Panc1 (cell line): ENCODE measurements around the gene CALCA.

Experiments used
- POLR2AphosphoS5 ChIP-seq: IDR thresholded peaks from 2 replicates; pipeline ENCODE4 v1.6.1; 2012; ENCODE audit warnings: mild to moderate bottlenecking, low read depth, low read length, moderate library complexity
- TF ChIP-seq, protein P1 (sequence below): fragments of 450-650 bp; IDR thresholded peaks from 2 replicates; pipeline ENCODE4 v1.5.1; 2017; ENCODE audit warnings: mild to moderate bottlenecking
- TF ChIP-seq, protein P2 (sequence below), 2 experiments: IDR thresholded peaks; 2 replicates each; pipeline ENCODE4 v1.6.1; 2011 to 2012; ENCODE audit warnings: low read depth in 2 of 2, control low read depth in 1 of 2, low read length in 1 of 2, mild to moderate bottlenecking in 1 of 2, moderate library complexity in 1 of 2; ENCODE audit not compliant: insufficient read depth in 1 of 2

DNA sequence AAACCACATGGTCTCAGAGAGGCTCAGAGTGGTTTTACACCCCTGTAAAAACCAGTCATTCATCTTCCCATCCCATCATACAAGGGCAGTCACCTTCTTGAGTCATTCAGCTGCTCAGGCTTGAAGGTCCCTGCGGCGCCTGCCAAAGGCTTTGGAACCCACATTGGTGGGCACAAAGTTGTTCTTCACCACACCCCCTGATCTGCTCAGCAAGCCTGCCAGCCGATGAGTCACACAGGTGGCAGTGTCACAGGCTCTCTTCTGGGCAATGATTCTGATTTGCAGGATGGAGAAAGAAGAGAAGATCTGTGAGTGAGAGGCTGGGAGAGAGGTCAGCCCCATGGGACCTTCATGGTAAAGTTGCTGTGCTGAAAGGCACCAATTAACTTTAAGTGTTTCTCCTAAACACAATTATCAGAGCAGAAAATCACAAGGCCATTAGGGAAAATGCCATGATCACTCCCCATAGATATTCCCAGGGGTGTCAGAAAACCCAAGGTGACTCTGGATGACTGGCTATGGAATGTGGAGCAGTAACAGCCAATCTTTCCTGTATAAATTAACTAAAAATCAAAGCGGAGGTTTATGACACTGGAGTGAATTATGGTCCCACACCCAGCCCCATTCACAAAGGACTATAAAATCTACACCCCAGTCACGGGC lies 4.4 kb downstream of the CALCA start:
- TF ChIP-seq, protein P1, sequence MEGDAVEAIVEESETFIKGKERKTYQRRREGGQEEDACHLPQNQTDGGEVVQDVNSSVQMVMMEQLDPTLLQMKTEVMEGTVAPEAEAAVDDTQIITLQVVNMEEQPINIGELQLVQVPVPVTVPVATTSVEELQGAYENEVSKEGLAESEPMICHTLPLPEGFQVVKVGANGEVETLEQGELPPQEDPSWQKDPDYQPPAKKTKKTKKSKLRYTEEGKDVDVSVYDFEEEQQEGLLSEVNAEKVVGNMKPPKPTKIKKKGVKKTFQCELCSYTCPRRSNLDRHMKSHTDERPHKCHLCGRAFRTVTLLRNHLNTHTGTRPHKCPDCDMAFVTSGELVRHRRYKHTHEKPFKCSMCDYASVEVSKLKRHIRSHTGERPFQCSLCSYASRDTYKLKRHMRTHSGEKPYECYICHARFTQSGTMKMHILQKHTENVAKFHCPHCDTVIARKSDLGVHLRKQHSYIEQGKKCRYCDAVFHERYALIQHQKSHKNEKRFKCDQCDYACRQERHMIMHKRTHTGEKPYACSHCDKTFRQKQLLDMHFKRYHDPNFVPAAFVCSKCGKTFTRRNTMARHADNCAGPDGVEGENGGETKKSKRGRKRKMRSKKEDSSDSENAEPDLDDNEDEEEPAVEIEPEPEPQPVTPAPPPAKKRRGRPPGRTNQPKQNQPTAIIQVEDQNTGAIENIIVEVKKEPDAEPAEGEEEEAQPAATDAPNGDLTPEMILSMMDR, result no peak
- TF ChIP-seq, protein P2, sequence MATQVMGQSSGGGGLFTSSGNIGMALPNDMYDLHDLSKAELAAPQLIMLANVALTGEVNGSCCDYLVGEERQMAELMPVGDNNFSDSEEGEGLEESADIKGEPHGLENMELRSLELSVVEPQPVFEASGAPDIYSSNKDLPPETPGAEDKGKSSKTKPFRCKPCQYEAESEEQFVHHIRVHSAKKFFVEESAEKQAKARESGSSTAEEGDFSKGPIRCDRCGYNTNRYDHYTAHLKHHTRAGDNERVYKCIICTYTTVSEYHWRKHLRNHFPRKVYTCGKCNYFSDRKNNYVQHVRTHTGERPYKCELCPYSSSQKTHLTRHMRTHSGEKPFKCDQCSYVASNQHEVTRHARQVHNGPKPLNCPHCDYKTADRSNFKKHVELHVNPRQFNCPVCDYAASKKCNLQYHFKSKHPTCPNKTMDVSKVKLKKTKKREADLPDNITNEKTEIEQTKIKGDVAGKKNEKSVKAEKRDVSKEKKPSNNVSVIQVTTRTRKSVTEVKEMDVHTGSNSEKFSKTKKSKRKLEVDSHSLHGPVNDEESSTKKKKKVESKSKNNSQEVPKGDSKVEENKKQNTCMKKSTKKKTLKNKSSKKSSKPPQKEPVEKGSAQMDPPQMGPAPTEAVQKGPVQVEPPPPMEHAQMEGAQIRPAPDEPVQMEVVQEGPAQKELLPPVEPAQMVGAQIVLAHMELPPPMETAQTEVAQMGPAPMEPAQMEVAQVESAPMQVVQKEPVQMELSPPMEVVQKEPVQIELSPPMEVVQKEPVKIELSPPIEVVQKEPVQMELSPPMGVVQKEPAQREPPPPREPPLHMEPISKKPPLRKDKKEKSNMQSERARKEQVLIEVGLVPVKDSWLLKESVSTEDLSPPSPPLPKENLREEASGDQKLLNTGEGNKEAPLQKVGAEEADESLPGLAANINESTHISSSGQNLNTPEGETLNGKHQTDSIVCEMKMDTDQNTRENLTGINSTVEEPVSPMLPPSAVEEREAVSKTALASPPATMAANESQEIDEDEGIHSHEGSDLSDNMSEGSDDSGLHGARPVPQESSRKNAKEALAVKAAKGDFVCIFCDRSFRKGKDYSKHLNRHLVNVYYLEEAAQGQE (IDR thresholded peaks at IDR 0.05; ENCODE audit: insufficient read depth in 1 of 2, low read depth in 2 of 2, low read length in 1 of 2), result no peak
- TF ChIP-seq POLR2AphosphoS5, result no peak
